ENCODE results near the gene TCEA2. TPM values are rescaled to one million over a fixed set of nuclear protein-coding genes. Genes with fewer than 3 reads are reported as not detected.
A peak's percentile ranks its signal among the peaks of the same experiment; 100 is the strongest.
"Not testable (repeated sequence)": the region's sequence is repeated elsewhere in the genome, so short reads cannot be mapped to it uniquely, and the experiment has no call there.

The TCEA2 gene
- total RNA-seq, 3 donors from 2014 or later, result 10.5 to 17.3 (median 11.5) TPM

DNA sequence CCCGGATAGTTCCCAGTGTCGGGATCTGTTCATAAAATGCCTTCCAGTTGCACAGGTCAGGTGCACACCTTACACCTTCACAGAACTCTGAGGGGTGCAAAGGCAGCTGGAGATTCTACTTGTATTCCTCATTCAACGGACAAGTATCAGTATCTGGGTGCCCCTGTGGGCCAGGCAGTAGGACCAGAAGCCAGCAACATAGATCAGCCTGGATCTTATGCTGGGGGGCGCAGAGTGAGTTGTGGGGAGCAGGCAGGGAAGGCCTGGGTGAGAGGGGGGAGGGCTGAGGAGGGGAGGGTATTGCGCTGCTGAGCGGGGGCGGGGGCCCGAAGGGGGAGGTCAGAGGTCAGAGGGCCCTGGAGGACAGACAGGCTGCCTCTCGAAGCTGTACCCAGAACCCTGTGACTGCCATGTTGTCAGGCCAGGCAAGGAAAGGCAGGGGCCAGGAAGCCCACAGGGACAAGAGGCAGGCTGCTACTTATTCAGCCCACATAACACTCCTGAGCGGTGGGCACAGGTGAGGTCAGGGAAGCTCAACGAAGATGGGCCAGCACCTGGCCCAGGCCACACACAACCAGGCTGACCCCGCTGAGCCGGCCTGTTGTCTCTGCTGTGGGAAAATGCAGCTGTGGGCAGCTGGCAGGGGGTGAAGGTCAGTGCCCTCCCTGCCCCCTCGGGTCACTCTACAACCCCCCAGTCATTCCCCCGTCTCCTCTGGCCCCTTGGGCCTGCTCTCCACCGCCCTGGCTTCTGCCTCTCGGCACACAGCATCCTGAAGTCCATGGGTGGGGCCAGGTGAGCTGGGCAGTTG, 18.0 kb downstream of the TCEA2 start:
- no peak for ATAC-seq
- H3K27me3 Mint-ChIP-seq (ENCODE audit: low read depth), result peaks cover 2% of the 10 kb centered on the region
- H3K4me1 Mint-ChIP-seq (ENCODE audit: low read depth), result peaks cover 39% of the 10 kb centered on the region
- peak overlapping the region; percentile 76 for H3K4me3 Mint-ChIP-seq
- no peak for DNase-seq
- no peaks in the 10 kb centered on the region for H3K36me3 Mint-ChIP-seq (ENCODE audit: insufficient read depth)
- no peaks in the 10 kb centered on the region for H3K9me3 Mint-ChIP-seq

DNA sequence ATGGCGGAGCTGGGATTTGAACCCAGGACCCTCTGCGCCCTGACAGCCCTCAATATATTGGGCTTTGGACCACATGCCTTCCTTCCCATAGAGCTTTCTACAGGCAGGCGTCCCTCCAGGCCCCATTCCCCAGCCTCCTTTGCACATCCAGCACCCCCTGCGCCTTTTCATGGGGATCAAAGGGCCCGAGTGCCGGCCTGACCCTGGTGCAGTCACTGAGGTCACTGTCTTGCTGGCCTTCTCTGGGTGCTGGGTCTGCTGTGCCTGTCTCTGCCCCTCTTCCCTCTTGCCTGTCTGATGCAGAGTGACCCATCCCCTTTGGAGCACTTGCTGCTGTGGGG, 18.6 kb downstream of the TCEA2 start:
- H3K27me3 Mint-ChIP-seq (ENCODE audit: low read depth), result peaks cover 2% of the 10 kb centered on the region
- no peak for ATAC-seq
- peak overlapping the region; percentile 24 for H3K4me3 Mint-ChIP-seq
- peaks cover 38% of the 10 kb centered on the region for H3K4me1 Mint-ChIP-seq (ENCODE audit: low read depth)
- no peaks in the 10 kb centered on the region for H3K36me3 Mint-ChIP-seq (ENCODE audit: insufficient read depth)
- H3K9me3 Mint-ChIP-seq, result no peaks in the 10 kb centered on the region
- DNase-seq, result no peak

DNA sequence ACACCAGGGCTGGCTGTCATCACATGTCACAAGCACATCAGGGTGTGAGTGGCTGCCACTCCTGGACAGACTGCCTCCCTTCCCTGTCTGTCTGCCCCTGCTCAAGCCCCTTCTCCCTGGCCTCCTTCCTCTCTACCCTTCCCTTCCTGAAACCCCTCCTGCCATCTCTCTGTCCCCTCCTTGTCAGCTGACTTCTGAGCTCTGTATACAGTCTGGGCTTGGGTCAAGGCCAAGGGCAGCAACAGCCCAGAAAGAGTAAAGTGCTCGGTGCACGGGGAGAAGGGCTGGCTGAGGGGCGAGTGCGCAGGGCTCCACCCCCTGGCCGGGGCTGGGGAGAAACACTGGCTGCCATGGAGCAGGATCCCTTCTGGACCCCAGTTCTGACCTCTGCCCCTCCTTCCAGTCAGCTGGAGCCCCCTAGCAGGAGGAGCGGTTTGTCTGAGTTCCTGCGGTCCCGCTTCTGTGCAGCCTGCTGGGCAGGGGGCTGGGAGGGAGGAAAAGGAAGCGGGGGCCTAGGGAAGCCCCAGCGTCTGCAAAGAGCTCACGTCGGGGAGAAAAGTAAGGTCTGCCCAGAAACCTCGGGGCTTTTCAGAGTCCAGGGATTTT, 19.2 kb downstream of the TCEA2 start:
- H3K4me1 Mint-ChIP-seq (ENCODE audit: low read depth), result peaks cover 34% of the 10 kb centered on the region
- no peak for DNase-seq

DNA sequence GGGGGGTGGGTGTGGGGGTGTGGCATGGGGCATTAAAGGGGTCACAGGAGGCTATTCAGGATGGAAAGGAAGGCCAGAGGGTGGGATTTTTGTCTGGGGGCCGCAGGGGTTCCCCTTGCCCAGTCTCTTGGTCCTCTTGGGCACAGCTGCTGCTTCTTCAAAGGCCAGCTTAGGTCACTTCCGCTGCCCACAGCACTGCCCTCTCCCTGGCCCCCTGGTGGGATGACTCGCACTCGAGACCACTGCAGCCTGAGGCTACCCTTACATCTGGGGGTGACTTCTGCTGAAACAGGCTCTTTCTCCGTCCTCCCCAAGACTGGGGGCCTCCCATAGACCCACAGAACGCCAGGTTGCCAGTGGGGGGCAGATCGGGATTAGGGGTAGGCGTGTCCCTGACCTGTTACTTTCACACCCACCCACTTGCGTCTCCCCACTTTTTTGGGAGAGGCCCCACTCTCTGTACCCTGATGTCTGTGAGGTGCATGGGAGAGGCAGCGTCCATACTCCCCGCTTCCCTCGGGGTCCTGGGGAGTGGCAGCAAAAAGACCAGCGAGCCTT, 19.9 kb downstream of the TCEA2 start:
- Mint-ChIP-seq H3K9me3 (no peaks in the 10 kb centered on the region), H3K4me3 (peak overlapping the region; percentile 75), H3K27me3 (ENCODE audit: low read depth) (peaks cover 2% of the 10 kb centered on the region), H3K4me1 (ENCODE audit: low read depth) (peaks cover 27% of the 10 kb centered on the region), H3K36me3 (ENCODE audit: insufficient read depth) (no peaks in the 10 kb centered on the region)
- no peak for ATAC-seq
- DNase-seq, result no peak

More for the DNA sequence above, 19.2 kb downstream of the TCEA2 start:
- Mint-ChIP-seq H3K9me3 (no peaks in the 10 kb centered on the region), H3K4me3 (peak overlapping the region; percentile 24), H3K36me3 (ENCODE audit: insufficient read depth) (no peaks in the 10 kb centered on the region), H3K27me3 (ENCODE audit: low read depth) (peaks cover 2% of the 10 kb centered on the region)
- no peak for ATAC-seq

DNA sequence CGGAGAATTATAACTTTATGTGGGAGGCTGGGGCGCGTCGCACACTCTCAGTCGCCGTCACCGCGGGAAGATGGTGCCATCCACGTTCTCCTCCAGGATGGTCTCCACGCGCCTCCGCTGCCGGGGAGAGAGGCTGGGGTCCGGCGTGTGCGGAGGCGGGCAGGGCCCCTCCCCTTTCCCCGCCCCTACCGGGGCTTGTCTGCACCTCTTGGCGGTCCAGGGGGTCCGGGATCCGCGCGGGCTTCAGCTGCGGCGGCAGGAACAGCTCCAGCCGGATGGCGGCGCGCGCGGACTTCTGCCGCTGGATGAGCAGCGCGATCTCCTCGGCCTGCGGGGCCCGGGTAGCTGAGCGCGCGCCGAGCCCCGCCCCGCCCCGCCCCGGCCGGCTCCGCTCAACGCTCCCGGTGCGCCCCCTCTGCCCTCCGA, 20.4 kb downstream of the TCEA2 start:
- H3K27me3 Mint-ChIP-seq (ENCODE audit: low read depth), result peaks cover 2% of the 10 kb centered on the region
- peak overlapping the region; percentile 75 for H3K4me3 Mint-ChIP-seq
- H3K4me1 Mint-ChIP-seq (ENCODE audit: low read depth), result peaks cover 26% of the 10 kb centered on the region
- peak; percentile 62 to 63 for ATAC-seq
- H3K36me3 Mint-ChIP-seq (ENCODE audit: insufficient read depth), result no peaks in the 10 kb centered on the region
- DNase-seq, result peak; percentile 61
- peaks cover 4% of the 10 kb centered on the region for H3K9me3 Mint-ChIP-seq

DNA sequence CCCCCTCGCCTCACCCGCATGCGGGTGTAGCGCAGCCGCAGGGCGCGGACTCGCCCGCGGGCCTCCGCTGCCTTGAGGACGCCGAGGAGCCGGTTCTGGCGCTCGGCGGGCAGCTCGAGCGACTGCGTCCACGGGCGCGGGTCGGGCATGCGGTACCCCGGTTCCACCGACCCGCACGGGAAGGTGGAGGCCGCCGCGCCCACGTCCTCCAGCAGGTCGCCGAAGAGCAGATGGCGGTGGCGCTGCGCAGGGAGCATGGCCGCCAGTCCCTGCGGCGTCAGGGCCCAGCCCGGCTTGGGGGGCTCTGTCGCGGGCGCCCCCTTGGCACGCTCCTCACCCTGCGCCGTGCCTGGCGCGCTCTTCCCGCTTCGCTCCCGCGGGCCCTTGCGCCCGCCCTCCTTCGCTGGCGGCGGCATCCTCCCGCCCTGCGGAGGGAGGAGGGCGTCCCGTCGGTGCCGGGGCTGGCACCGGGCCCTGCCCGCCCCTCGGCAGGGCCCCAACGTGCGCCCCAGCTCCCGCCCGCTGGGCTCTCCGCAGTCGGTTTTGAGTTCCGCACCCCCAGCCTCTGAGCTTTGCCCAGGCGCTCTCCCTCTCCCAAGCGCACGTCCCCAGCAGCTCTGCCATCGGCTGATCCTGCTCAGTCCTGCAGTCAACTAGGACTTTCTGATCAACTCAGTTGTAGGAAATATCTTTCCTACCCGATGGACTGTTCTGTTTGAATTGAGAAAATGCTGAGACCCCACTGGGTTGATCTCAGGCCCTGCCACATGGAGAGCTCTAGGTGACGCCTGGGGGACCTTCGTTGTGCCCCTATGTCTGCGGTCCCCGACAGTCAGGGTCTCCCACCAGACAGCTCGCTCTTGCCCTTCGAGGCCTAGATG, 21.0 kb downstream of the TCEA2 start, which contains the start of gene LKAAEAR1:
Gene LKAAEAR1, minus strand, starts transcription at position 595 of the 881 bp plus-strand sequence. Its CDS starts 179 bp downstream, at position 416.
- Mint-ChIP-seq H3K9me3 (peaks cover 4% of the 10 kb centered on the region), H3K36me3 (ENCODE audit: insufficient read depth) (no peaks in the 10 kb centered on the region), H3K4me3 (peak within 1 kb of the TSS; percentile 75), H3K27me3 (ENCODE audit: low read depth) (peaks cover 2% of the 10 kb centered on the region), H3K4me1 (ENCODE audit: low read depth) (peaks cover 20% of the 10 kb centered on the region)
- DNase-seq (no peak), ATAC-seq (peak; percentile 4 to 11)

DNA sequence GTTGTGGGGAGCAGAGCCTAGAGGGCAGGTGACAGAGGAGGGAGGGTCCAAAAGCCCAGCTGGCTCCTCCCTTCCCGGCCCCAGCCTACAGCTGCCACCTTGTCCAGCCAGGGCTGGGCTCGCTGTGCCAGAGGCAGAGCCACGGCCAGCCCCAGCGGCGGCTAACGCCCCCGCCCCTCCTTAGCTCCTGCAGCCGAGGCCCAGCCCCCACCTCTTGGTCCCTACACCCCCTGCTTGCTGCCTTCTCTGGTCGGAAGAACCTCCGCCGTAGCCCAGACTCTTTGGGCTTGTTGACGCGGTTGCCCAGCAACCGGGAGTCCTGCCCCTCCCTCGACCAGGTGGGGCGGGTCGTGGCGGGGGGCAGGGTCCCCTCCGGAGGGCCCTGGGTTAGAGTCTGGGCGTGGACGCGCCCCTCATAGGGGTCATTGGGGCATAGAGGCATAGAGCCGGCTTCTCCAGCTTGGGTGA, 21.7 kb downstream of the TCEA2 start:
- Mint-ChIP-seq H3K36me3 (ENCODE audit: insufficient read depth) (no peaks in the 10 kb centered on the region), H3K4me3 (peak overlapping the region; percentile 73), H3K9me3 (peaks cover 4% of the 10 kb centered on the region), H3K4me1 (ENCODE audit: low read depth) (peaks cover 19% of the 10 kb centered on the region), H3K27me3 (ENCODE audit: low read depth) (peaks cover 2% of the 10 kb centered on the region)
- ATAC-seq (no peak), DNase-seq (no peak)

DNA sequence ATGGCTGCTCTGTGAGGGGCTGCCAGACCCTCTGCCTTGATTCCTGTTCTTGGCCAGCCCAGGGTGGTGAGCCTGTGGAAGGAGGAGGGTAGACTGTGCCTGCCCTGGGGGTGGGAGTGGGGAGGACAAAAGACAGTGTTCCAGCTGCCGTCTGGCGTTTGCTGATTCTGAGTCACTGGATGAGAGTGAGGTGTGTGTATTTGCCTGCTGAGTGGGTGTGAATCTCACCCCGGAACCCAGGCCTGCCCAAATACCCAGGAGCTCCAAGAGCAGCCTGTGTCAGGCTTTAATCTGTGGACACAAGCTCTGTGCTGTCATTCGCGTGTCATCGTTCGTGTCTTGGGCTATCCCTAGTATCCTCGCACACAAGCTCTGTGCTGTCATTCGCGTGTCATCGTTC, 23.8 kb downstream of the TCEA2 start:
- DNase-seq (no peak), ATAC-seq (no peak)
- Mint-ChIP-seq H3K36me3 (ENCODE audit: insufficient read depth) (no peaks in the 10 kb centered on the region), H3K4me3 (no peak overlapping the region), H3K9me3 (peaks cover 4% of the 10 kb centered on the region), H3K27me3 (ENCODE audit: low read depth) (peaks cover 2% of the 10 kb centered on the region), H3K4me1 (ENCODE audit: low read depth) (peaks cover 12% of the 10 kb centered on the region)

DNA sequence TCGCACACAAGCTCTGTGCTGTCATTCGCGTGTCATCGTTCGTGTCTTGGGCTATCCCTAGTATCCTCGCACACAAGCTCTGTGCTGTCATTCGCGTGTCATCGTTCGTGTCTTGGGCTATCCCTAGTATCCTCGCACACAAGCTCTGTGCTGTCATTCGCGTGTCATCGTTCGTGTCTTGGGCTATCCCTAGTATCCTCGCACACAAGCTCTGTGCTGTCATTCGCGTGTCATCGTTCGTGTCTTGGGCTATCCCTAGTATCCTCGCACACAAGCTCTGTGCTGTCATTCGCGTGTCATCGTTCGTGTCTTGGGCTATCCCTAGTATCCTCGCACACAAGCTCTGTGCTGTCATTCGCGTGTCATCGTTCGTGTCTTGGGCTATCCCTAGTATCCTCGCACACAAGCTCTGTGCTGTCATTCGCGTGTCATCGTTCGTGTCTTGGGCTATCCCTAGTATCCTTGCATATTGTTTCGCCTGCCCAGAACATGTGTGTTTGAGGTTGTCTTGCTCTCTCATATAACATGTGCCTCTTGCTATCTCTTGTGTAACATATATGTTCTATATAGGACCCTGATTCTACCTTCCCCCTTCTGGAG, 24.3 kb downstream of the TCEA2 start:
- not testable (repeated sequence) for H3K4me3 Mint-ChIP-seq; ATAC-seq; H3K36me3 Mint-ChIP-seq (ENCODE audit: insufficient read depth); H3K9me3 Mint-ChIP-seq; DNase-seq; H3K27me3 Mint-ChIP-seq (ENCODE audit: low read depth)
- peaks cover 11% of the 10 kb centered on the region for H3K4me1 Mint-ChIP-seq (ENCODE audit: low read depth)

DNA sequence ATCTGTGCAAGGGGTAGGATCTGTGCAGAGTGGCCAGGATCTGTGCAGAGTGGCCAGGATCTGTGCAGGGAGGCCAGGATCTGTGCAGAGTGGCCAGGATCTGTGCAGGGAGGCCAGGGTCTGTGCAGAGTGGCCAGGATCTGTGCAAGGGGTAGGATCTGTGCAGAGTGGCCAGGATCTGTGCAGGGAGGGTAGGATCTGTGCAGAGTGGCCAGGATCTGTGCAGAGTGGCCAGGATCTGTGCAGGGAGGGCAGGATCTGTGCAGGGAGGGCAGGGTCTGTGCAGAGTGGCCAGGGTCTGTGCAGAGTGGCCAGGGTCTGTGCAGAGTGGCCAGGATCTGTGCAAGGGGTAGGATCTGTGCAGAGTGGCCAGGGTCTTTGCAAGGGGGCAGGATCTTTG, 25.6 kb downstream of the TCEA2 start:
- not testable (repeated sequence) for H3K9me3 Mint-ChIP-seq; H3K4me1 Mint-ChIP-seq (ENCODE audit: low read depth); DNase-seq; H3K27me3 Mint-ChIP-seq (ENCODE audit: low read depth); H3K36me3 Mint-ChIP-seq (ENCODE audit: insufficient read depth); ATAC-seq; H3K4me3 Mint-ChIP-seq

DNA sequence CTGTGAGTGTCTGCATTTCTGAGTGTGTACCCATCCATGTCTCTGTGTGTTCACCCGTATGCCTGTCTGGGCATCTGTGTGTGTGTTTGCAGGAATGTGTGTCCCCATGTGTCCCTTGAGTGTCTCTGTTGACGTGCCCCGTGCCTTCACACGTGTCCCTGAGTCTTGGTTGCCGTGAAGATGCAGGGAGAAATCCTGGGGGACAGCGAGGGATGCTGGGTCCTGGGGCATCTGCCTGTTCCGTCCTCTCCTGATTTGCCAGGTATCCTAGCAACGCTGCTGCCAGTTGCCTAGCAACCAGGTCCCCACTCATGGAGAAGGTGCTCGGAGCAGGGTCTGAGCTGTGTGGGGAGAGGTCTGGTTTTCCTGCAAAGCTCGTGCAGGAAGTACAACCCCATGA, 27.2 kb downstream of the TCEA2 start:
- ATAC-seq (no peak), DNase-seq (no peak)
- no peaks in the 10 kb centered on the region for H3K27me3 Mint-ChIP-seq (ENCODE audit: low read depth)
- no peaks in the 10 kb centered on the region for H3K36me3 Mint-ChIP-seq (ENCODE audit: insufficient read depth)
- H3K4me1 Mint-ChIP-seq (ENCODE audit: low read depth), result peaks cover 1% of the 10 kb centered on the region
- H3K4me3 Mint-ChIP-seq, result no peak overlapping the region
- H3K9me3 Mint-ChIP-seq, result peaks cover 4% of the 10 kb centered on the region

DNA sequence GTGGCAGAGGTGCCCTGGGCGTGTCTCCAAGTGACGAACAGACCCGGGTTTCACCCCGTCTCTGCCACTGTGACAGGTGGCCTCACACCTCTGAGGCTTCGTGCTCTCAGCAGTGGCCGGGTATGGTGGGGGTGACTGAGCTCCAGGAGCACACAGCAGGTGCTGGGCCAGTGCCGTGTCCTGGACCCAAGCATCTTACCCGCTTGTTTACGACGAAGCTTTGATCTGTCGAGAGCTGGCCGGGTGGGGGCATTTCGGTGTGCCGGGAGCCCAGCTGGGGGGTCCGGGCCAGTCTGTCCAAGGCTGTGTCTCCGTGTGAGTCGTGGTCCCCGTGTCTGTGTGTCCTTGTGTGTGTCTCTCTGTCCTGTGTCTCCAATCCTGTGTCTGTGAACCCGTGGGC, 28.3 kb downstream of the TCEA2 start:
- Mint-ChIP-seq H3K36me3 (ENCODE audit: insufficient read depth) (no peaks in the 10 kb centered on the region), H3K4me1 (ENCODE audit: low read depth) (peaks cover 1% of the 10 kb centered on the region), H3K4me3 (no peak overlapping the region), H3K27me3 (ENCODE audit: low read depth) (no peaks in the 10 kb centered on the region), H3K9me3 (peaks cover 4% of the 10 kb centered on the region)
- no peak for DNase-seq
- no peak for ATAC-seq

DNA sequence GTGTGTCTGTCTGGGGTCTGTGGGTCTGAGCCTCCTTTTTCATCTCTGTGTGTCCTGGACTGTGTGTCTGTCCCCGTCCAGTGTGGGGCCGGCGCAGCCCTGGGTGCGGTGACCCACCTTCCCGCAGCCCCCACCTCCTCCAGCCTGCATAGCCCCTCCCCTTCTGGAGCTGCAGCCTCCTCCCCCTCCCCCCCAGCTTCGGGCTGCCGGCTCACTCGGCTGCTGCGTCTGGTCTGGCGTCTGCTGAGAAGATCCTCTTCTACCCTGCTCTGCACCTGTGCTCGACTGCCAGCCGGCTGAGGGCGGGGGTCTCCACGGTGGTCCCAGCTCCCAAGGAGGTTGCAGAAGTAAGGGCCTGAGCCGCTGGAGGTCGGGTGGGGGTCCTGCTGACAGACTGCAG, 28.8 kb downstream of the TCEA2 start:
- no peaks in the 10 kb centered on the region for H3K27me3 Mint-ChIP-seq (ENCODE audit: low read depth)
- no peak for DNase-seq
- H3K36me3 Mint-ChIP-seq (ENCODE audit: insufficient read depth), result peaks cover under 1% of the 10 kb centered on the region
- ATAC-seq, result no peak
- peaks cover 2% of the 10 kb centered on the region for H3K4me1 Mint-ChIP-seq (ENCODE audit: low read depth)
- H3K4me3 Mint-ChIP-seq, result no peak overlapping the region
- peaks cover 4% of the 10 kb centered on the region for H3K9me3 Mint-ChIP-seq

Data from activated T-cell treated with anti-CD3 and anti-CD28 coated beads, Interleukin-2, amount 50 U/mL, for 4 hours (primary cell).